Activated naive CD4-positive, alpha-beta T cell treated with Interleukin-2 at 50 U/mL for 16 hours (primary cell): ENCODE measurements around the gene LEMD1.

Experiments
- DNase-seq: peaks from one replicate; pipeline ENCODE4 v3.0.0-alpha.2; 2020

LEMD1 gene, protein sequence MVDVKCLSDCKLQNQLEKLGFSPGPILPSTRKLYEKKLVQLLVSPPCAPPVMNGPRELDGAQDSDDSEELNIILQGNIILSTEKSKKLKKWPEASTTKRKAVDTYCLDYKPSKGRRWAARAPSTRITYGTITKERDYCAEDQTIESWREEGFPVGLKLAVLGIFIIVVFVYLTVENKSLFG

DNA sequence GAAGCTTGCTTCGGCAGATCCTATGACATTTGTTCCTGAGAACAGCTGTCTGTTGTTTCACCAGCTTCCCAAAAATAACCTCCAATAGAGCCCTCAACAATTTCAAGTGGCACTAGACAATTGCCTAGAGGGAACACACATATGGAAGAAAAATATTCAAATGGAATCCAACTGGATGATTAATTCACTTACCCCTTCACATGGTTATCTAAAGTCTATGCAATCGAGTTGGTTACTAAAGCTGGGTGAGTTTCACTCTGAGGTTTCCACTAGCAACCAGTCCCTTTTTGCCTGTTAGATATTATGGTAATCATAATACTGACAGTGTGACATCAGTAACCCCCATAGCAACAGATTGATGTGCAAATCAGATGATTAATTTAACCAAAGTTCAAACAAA lies at the start of gene LEMD1:
Gene LEMD1, minus strand, starts transcription at position 259 of the 400 bp plus-strand sequence. CDS start 1,520 bp downstream, outside the sequence.
- no peak for DNase-seq

DNA sequence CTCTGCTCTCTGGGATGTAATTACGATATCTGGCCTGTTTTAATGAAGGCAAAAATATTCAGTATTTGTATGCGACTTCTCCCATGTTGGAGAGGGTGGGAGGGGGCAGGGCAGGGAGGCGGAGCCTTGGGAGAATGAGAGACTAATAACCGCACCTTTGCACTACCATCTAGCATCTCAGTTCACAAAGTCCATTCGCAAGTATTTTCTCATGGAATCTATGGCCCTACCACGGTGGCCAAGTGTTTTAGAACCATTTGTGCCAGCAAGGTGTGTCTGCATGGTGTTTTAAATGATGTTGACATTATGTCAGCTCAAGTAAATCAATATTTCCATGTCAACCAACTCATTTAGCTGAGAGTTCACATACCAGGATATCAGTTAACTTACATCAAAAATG lies 48.3 kb upstream of the LEMD1 start:
- no peak for DNase-seq

GRCh38 chr1:205466595-205467220 lies 44.9 kb upstream of the LEMD1 start:
- DNase-seq, result no peak

- no peak for DNase-seq
Observed at GRCh38 chr1:205465392-205465791, 43.5 kb upstream of the LEMD1 start.

DNA sequence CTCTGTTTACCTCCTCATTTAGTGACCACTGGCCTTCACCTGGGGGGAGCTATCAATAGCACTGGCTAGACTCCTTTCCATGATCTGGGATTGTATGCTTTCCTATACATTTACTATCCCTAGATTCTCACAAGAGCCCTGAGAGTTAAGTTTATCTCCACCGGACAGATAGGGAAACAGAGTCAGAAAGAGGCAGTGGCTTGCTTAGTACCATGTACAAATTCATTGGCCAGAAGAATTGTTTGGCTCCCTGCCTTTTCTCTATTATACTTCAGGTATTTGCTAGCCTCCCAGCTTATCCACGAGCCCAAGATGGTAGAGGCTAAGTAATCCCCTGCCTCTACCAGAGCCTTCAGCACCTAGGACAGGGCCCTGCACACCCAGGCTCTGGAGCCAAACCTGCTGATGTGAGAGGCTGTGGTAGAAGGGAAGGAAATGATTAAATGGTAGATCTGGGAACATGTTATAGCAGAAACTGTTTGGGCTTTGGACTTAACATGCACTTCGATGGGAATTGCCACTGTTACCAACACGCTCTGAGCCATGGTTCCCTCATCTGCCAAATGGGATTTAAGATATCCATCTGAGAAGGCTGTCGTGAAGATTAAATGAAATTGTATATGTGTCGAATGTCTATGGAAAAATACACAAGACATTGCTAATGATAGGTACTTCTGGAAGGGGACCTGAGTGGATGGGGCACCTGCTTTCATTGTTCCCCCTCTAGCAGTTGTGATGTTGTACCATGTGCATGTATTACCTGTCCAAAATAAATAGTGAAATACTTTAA lies 37.1 kb upstream of the LEMD1 start:
- peak; percentile 32 for DNase-seq

DNA sequence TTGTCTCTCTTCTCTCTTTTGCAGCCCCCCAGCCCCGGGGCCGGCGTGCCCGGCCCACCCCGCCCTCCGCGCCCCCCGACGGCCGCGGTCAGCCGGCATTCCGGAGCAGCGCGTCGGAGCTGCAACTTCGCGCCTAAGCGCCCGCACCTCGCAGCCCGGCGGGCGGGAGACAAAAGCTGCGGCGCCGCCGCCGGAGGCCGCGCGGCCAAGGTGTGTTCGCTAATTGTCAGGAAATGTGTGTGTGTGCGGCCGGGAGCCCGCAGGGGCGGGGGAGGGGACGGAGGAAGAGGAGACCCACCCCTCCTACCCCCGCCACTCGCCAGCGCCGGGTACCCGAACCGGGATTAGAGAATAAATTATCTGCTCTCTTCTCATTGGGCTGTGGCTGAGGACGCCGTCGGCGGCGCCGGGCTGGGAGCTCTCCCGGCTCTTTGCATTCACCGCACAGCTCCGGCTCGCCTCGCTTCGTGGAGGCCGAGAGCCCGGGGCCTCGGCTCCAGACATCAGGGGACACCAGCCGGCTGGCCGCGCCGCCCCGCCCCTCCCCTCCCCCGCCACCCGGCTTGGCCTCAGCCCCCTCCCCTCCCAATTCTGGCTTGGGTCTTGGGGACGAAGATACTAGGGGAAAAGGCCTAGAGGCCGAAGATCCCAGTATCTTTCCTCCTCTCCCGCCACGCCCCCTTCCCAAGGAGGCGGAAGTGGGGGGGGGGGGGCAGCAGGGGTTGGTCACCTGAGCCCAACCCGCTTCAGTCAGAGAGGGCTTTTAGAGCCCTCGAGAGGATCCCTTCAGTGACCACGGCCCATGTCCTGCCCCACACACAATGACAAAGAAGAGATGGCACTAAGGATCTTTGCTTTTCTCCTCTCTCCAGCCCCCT lies 35.3 kb upstream of the LEMD1 start:
- DNase-seq, result no peak

GRCh38 chr1:205456383-205456867 lies 34.6 kb upstream of the LEMD1 start:
- DNase-seq, result peak; percentile 6

- no peak for DNase-seq
Observed at GRCh38 chr1:205455581-205456382, 33.9 kb upstream of the LEMD1 start, which contains the start of gene BLACAT1. Gene BLACAT1, minus strand, starts transcription at chr1:205456045.

- DNase-seq, result no peak
Observed at GRCh38 chr1:205454903-205455335, 33.1 kb upstream of the LEMD1 start.

DNA sequence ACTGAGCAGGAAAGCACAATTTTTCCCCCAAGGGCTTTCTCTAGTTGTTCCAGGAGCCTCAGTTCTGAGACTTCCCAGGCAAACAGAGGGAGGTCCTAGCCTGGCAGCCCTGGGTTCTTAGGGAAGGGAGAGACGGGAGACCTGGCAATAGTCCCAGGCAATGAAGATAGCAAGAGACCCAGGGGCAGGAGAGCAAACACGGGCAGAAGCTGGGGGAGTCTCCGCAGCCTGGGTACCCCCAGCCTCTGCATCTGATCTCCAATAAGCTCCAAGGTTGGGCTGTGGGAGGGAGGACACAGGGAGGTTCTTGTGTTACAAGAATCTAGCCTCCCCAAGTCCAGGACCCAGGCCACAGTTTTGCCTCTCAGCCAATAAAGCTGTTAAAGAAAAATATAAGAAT lies 31.6 kb upstream of the LEMD1 start:
- DNase-seq, result no peak

DNA sequence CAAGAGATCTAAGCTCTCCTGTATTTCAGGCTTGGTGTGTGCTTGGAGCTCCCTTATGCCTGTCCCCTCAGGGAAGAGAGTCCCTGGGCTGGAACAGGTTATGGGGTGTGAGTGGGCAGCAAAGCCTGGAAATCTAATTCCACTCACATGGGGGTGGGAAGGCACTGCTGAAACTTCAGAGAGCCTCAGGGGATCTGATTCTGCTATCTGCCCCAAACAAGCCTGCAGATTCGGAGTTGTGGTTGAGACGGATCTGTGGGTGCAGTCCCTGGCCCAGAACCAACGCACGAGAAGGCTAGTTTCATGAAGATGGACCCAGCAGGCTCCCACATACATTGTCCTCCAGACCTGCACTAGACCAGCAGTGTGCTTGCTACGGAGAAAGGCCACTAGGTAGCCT lies 31.1 kb upstream of the LEMD1 start:
- no peak for DNase-seq

- no peak for DNase-seq
Observed at GRCh38 chr1:205452364-205452763, 30.5 kb upstream of the LEMD1 start.

- no peak for DNase-seq
Observed at GRCh38 chr1:205451759-205452164, 29.9 kb upstream of the LEMD1 start.

DNA sequence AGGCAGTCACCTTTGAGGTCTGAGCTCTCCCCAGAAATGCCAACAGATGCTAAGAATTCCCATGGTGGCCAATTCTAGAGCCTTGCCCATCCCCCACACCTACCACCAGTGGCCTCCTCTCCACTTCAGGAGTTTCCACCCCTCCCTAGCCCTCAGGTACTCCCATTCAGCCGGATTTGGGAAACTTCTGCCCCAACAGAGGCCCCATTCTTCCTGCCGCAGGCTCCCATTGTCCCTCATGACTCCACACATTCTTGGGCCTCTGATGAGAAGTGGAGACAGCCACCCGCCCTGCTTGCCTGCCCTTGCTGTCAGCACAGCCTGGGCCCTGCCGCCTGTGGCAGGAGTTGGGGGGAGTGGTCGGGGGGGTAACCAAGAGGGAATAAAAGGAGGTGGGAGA lies 29.3 kb upstream of the LEMD1 start:
- DNase-seq, result no peak

DNA sequence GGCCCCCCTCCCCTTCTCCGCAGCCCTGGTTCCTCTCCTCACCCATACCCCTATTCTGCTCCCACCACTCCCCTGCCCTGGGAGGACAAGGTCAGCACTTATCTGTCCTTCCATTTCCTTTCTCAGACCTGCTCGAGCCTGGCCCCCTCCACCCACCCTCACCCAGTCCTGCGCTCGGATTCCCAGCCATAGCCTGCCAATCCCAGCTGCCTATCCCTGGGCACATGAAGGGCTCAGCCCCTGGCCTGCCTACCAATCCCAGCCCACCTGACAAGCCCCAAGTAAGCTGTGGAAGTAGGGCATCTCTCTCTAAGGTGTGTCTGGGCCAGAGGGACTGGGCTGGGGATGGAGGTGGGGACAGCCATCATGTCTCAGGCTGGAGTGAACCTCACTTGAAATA lies 28.6 kb upstream of the LEMD1 start:
- no peak for DNase-seq

DNA sequence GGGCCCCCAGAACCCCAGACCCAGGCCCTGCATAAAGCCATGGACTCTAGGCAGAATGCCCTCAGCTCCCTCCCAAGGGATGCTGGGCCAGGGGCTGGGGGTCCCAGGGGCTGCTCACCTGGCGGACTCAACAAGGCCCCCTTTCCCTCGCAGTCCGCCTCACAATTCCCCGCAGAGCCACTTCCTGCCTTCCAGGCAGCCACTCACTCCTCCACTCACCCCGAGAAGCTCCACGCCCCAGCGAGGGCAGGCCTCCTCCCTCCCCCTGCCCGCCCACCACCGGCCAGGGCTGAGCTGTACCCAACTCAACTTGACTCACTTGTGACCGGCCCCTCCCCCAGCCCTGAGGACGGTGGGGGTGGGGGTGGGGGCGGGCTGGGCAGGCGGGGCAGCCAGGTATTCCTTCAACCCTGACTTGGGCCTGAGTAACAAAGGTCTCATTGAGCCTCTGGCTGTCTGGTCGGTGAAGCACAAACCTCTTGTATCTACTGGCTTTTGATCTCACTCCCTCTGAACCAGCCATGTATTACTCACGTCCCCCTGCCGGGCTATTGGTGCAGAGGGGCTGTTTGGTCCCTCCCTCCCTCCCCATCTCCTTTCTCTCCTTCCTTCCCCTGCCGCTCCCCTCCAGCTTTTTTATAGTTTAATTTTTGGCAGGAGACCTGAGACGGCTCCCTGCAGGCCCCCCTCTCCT lies 28.0 kb upstream of the LEMD1 start:
- peak; percentile 56 for DNase-seq

DNA sequence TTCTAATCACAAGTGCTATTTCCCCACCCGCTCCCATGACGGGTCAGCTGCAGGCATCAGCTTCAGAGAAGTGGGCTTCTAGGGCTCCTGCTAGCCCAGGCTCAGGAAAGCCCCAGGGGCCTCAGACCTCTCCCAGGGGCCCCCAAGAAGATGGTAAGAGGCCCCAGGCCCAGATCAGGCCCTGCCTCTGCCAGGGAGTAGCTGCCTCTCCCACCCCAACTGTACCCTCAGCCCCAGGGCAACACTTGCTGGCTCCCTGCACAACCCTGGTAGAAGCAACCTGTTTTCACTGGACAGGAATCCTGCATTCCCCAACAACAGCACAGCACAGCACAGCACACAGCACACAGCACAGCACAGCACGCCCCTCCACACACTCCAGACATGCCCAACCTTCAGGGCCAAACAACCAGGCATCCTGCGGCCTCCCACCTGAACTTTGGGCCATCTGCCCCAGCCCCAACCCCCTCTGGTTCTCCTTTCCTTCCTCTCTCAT lies 27.4 kb upstream of the LEMD1 start:
- DNase-seq, result no peak

- no peak for DNase-seq
Observed at GRCh38 chr1:205448540-205449253, 26.8 kb upstream of the LEMD1 start.

DNA sequence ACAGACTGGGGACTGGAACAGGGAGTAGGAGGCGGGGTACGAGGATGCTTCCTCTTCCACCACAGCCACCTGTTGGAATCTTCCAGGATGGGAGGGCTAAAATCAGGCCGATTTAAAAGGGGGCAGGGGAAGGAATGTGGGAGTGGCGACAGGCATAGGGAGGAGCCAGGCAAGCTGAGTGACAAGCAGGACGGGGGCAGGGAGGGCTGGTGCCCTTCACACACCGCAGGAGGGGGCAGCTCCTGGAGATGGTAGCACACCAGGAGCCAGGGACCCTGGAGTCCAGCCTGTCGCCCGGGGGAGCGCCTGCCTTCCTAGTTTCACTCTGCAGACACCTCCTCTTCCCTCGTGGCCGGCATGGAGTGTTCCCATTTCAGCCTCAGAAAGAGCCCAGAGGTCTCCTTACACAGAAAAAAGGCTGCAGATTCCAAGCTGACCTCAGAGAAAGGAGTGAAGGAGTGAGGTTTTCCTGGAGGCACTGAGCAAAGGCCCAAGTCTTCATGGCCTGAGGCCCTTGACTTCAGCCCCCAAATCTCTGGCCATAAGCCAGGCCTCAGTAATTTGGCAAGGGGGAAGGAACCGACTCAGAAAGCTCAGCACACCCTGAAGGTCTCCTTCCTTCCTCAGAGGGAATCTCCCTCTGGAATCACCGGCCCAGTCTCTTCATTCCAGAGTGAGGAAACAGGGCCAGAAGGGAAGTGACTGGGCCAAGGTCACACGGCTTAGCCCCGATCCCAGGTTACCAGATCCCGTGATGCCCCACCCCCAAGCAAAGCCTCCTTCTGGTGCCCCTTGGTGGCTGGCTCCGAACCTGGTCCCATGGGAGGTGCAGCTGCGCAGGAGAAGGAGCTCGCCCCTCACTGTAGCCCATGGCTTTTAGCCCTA lies 25.8 kb upstream of the LEMD1 start:
- DNase-seq, result no peak
